Measurements from ENCODE around the gene KLHL36.
A peak's percentile ranks its signal among the peaks of the same experiment; 100 is the strongest.

Gene KLHL36

DNA sequence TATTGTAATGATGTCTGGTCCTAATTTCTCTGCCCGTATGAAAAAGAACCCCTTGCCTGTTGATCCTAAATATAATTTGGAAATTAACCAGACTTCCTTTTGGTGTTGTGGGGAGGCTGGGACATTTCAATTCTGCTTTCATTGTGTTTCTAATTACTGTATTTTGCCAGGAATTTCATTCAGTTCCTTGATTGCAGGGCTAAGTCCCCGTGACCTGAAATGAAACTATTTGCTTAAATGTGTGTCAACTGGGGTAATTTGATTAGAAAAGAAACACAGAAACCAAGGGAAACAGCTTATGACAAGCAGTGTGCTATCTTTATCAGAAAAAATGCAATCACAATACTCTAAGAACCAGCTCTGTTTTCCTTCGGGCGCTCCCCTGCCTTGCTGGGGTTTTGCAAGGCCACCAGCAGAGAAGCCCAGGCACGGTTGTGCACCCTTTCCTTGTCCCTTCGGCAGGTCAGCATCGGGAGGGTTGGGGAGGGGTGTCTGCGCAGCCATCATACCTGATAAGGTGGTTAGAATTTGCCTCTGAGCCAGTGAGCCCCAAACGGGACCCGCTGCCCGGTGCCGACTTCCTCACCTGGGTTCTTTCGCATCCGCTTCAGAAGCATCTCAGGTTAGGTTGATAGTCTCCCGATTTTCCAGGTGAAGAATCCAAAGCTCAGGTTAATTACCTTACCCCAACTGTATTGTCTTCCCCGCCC lies 19.4 kb downstream of the KLHL36 start:
- TF ChIP-seq CTCF (conservative IDR thresholded peaks at IDR 0.05): no peak
- no peak overlapping the region for H3K27ac ChIP-seq

DNA sequence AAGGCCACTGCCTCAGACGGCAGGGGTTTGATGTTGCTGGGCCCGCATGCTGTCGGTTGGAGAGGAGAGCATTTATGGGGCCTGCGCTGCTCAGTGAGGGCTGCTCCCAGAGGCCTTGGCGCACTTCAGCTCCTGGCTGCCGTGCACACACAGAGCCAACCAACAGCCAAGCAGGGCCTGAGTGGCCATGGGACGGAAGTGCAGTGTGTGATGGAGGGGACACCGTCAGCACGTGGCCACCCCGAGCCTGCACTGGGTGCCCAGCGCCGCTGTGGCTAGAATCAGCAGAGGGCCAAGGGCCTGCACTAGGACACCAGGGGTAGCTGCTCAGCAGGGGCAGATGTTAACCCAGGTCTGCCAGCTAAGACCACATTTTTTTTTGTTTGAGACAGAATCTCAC lies 21.8 kb downstream of the KLHL36 start:
- H3K27ac ChIP-seq: no peak overlapping the region
- TF ChIP-seq CTCF (conservative IDR thresholded peaks at IDR 0.05): no peak

GRCh38 chr16:84672276-84673202 lies 24.2 kb downstream of the KLHL36 start:
- no peak overlapping the region for H3K27ac ChIP-seq
- peak; percentile 79 for TF ChIP-seq CTCF (conservative IDR thresholded peaks at IDR 0.05)

- TF ChIP-seq CTCF (conservative IDR thresholded peaks at IDR 0.05): no peak
- no peak overlapping the region for H3K27ac ChIP-seq
Measured at GRCh38 chr16:84673203-84673535, 24.9 kb downstream of the KLHL36 start.

- H3K27ac ChIP-seq: no peak overlapping the region
- no peak for TF ChIP-seq CTCF (conservative IDR thresholded peaks at IDR 0.05)
Measured at GRCh38 chr16:84673561-84673960, 25.2 kb downstream of the KLHL36 start.

GRCh38 chr16:84675423-84675822 lies 27.1 kb downstream of the KLHL36 start:
- no peak overlapping the region for H3K27ac ChIP-seq
- TF ChIP-seq CTCF (conservative IDR thresholded peaks at IDR 0.05): no peak

- no peak for TF ChIP-seq CTCF (conservative IDR thresholded peaks at IDR 0.05)
- H3K27ac ChIP-seq: no peak overlapping the region
Measured at GRCh38 chr16:84675884-84676283, 27.6 kb downstream of the KLHL36 start.
